ENCODE data around the gene HDDC3.
"Not testable (repeated sequence)": the region's sequence is repeated elsewhere in the genome, so short reads cannot be mapped to it uniquely, and the experiment has no call there.

Gene HDDC3

GRCh38 chr15:90907838-90908507 is 24.4 kb downstream of the HDDC3 start:
- no peak for DNase-seq

- DNase-seq: no peak
Measured at GRCh38 chr15:90907051-90907660, 25.2 kb downstream of the HDDC3 start.

GRCh38 chr15:90906181-90906849 is 26.0 kb downstream of the HDDC3 start:
- no peak for DNase-seq

GRCh38 chr15:90905306-90906180 is 26.8 kb downstream of the HDDC3 start:
- DNase-seq: no peak

- DNase-seq: no peak
Measured at GRCh38 chr15:90904746-90905145, 27.6 kb downstream of the HDDC3 start.

GRCh38 chr15:90903733-90904536 is 28.4 kb downstream of the HDDC3 start:
- DNase-seq: no peak

- DNase-seq: peak; percentile 87
Measured at GRCh38 chr15:90902840-90903732, 29.3 kb downstream of the HDDC3 start, which contains the start of gene MAN2A2. Gene MAN2A2 (plus strand): TSS chr15:90903302. CDS start chr15:90904208, 906 bp downstream.

- DNase-seq: peak; percentile 80
Measured at GRCh38 chr15:90902040-90902839, 30.1 kb downstream of the HDDC3 start.

- no peak for DNase-seq
Measured at GRCh38 chr15:90901175-90902039, 30.9 kb downstream of the HDDC3 start.

- not testable (repeated sequence) for DNase-seq
Measured at GRCh38 chr15:90897131-90897655, 35.2 kb downstream of the HDDC3 start.

- no peak for DNase-seq
Measured at GRCh38 chr15:90895571-90896117, 36.7 kb downstream of the HDDC3 start.

GRCh38 chr15:90893175-90894090 is 38.9 kb downstream of the HDDC3 start:
- peak; percentile 64 for DNase-seq

- no peak for DNase-seq
Measured at GRCh38 chr15:90892498-90893174, 39.7 kb downstream of the HDDC3 start.

- DNase-seq: no peak
Measured at GRCh38 chr15:90892023-90892422, 40.3 kb downstream of the HDDC3 start.

GRCh38 chr15:90891346-90891949 is 40.9 kb downstream of the HDDC3 start:
- DNase-seq: no peak

GRCh38 chr15:90890839-90891238 is 41.5 kb downstream of the HDDC3 start:
- DNase-seq: no peak

All from stimulated activated CD8-positive, alpha-beta memory T cell treated with anti-CD3 and anti-CD28 coated beads, Interleukin-4, amount 100 ng/mL, for 48 hours (primary cell).